Stimulated activated CD8-positive, alpha-beta memory T cell treated with anti-CD3 and anti-CD28 coated beads, Interleukin-4, amount 100 ng/mL, for 24 hours (primary cell): Measurements from ENCODE around the gene HHIP.

ENCODE experiments used
- DNase-seq: peaks from one replicate; pipeline ENCODE4 v3.0.0-alpha.2; 2020; ENCODE audit warnings: low read depth

Gene HHIP, protein sequence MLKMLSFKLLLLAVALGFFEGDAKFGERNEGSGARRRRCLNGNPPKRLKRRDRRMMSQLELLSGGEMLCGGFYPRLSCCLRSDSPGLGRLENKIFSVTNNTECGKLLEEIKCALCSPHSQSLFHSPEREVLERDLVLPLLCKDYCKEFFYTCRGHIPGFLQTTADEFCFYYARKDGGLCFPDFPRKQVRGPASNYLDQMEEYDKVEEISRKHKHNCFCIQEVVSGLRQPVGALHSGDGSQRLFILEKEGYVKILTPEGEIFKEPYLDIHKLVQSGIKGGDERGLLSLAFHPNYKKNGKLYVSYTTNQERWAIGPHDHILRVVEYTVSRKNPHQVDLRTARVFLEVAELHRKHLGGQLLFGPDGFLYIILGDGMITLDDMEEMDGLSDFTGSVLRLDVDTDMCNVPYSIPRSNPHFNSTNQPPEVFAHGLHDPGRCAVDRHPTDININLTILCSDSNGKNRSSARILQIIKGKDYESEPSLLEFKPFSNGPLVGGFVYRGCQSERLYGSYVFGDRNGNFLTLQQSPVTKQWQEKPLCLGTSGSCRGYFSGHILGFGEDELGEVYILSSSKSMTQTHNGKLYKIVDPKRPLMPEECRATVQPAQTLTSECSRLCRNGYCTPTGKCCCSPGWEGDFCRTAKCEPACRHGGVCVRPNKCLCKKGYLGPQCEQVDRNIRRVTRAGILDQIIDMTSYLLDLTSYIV

DNA sequence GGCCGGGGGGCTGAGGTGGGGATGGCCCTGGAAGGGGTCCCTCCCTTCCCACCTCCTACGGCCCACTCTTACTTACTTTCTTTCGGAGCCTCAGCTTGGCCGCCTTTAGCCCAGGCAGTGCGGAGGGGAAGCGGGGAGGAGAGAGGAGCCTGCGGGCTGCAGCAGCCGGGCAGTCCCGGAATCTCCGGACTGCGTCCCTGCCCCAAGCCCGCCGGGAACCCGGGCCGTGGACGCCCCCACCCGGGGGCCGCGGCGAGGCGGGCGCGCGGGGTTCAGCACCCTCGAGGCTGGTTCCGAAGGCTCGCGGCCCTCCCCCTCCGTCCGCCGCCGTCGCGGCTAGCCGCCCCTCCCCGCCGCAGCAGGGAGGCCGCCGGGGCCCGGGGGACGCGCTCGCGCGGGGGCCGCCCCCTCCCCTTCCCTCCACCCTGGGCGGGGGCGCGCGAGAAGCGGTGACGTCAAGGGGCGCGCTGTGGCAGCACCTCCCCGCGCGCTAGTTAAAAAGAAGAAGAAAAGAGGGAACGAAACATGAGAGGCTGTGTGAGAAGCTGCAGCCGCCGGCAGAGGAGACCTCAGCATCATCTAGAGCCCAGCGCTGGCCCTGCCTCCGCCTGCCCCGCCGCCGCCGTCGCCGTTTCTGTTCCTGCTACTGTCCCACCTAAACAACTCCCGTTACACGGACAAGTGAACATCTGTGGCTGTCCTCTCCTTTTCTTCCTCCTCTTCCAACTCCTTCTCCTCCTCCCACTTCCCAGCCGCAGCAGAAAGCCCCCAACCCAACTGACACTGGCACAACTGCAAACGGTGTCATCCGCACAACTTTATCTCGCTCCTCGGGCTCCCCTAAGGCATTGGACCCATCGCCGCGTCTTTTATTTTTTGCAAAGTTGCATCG, at the start of gene HHIP:
HHIP (plus strand) TSS at position 526 of the 892 bp plus-strand sequence. CDS start 520 bp downstream, outside the sequence.
- DNase-seq, result no peak

DNA sequence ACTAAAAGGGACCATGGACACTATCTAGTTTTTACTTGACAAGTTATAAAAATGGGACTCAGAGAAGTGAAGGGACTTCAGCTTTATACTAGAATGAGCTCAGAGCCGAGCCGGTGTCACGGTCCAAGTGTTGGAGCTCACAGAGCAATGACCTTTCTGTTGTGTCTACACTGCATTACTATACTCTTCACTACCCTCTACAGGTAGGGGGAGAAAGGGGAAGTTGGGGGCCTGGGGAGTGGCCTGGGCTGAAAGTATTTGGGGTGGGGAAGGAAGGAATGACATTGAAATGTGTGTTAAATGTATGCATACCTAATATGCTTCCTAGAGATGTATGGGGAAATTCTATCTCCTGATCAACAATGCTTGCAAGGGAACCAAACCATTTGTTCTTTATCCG, 48.8 kb upstream of the HHIP start:
- no peak for DNase-seq

DNA sequence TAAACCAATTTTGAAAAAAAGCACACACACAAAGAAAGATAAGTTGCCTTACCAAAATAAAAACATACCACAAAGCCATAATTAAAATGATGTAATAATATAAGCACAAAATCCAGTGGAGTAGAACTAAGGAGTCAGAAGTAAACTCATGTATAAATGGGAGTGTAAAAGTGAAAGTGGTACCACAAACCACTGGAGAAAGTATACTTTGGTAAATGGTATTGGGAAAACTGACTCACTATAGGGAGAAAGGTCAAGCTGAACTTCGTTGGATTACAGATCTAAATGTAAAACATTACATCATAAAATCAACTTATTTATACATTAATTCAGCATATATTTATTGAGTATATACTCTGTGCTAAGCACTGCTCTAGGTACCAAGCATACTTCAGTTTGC, 46.3 kb upstream of the HHIP start:
- DNase-seq, result no peak

DNA sequence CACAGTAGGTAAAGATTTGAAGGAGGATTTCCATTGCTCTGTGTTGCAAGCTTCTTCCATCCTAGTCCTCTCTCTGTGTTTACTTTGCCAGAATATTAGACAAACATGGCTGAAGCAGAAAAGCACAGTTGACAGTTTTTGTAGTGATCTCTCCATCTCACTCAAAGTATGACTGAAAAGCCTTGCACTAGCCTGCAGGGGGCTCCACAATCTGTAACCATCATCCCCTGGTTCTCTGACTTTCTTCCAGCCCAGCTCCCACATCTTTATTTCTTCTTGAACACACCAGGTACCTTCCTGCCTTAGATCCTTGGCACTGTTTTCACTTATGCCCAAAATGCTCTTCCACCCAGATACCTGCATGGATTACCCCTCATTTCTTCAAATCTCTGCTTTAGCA, 34.1 kb upstream of the HHIP start:
- no peak for DNase-seq

DNA sequence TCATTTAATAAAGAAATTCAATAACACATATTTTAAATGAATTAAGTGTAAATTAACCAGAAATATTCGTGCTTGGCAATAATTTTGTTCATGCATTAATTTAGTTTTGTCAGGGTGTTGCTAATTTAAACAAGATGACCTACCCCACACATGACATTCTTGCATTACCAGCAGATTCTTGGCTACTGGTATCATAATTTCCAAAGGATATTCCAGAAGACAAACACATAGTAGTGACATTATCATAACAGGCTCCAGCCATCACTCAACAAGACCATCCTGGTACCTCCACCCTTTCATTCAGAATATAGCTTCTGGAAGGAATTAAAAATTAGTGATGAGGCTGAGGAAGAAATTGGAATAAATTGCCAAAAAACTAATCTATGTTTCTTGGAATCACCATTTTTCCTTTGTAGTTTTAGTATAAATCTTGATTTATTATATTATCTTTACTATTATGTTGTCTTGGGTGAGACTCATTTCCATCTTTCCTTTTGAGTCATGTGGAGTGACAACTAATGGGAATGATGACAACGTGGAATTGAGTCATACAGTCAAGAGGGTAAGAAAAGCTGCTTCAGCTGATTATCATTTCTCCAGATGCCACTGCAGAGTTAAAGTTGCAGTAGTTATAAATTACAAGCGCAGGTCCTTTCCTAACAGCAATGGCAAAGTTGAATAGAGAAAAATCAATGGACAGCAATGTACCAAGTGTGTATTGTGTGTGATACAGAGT, 30.9 kb upstream of the HHIP start:
- DNase-seq, result no peak

DNA sequence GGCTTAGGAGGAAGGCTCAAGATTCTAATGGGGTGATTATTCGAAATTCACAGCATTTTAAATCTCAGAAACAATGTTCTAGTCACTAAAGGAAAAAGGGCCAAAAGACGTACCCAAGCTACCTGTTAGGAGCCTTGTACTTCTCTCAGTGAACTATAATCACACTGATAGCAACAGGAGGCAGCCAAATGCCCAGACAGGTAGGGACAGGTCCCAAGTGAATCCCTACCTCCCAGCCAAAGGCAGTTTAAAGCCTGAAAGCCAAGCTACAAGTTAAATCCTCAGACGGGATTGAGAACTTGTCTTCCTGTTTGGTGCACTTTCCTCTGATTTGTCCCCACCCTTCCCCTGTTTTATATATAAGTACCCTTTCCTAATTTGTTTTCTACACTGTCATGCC, 24.3 kb upstream of the HHIP start:
- DNase-seq, result no peak

DNA sequence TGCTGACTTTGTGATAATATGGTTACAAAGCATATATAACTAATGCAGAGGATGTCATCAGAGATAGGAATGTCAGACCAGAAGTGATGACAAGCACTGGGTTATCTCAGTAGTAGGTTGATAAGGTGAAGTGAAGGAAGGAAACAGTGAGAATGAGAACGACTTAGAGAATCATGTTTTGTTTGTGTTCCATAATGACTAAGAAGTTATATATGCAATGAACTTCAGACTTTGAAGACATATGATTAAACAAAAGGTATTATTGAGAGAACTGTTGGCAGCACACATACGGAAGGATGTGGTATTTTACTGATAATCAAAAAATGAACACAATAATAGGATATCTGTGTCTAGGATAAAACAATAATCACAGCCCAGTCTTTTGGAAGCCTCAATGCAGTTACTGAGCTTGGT, 18.3 kb upstream of the HHIP start:
- no peak for DNase-seq

DNA sequence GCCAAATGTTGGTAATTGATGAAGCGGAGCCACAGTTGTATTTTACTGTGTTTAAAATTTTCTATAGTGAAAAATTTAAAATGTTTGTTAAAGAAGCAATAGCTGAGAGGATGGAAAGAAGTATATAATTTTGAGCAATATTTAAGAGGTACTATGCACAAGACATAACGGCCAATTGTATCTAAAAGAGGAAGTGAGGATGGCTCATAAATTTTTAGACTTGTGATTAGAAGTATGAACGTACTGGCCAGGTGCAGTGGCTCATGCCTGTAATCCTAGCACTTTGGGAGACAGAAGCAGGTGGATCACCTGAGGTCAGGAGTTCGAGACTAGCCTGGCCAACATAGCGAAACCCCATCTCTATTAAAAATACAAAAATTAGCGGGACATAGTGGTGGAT, 12.7 kb upstream of the HHIP start:
- DNase-seq, result no peak

DNA sequence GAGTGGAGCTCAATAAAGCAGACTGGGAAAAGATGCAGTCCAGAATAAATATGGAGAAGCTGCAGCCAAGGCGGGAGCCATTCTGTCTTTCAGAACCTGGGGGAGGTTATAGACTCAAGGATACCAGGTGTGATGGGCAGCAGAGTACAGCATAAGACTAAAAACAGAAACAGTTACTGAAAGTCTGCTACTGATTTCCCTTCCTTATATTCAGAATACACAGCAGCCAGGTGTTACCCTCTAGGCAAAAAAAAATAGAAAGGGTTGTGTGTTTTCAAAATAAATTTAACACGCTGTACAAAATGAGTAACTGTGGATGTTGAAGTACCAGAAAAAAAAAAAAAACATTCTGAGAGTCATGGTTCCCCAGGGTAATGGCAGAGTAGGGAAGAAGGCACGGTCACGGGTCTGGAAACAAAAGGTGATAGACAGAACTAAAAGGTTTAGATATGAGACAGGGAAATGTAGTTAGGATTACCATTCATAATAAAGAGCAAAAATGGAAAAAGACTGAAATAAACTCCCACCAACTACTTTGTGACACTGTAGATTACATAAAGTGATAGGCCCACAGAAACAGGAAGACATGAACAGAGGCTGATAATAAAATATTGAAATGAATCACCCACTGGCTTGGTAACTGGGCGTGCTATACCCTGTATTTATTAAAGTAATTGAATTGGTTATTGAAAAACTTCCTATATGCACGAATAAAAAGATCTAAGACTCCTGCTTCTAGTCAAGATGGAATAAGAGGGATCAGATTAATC, 10.8 kb upstream of the HHIP start:
- no peak for DNase-seq

DNA sequence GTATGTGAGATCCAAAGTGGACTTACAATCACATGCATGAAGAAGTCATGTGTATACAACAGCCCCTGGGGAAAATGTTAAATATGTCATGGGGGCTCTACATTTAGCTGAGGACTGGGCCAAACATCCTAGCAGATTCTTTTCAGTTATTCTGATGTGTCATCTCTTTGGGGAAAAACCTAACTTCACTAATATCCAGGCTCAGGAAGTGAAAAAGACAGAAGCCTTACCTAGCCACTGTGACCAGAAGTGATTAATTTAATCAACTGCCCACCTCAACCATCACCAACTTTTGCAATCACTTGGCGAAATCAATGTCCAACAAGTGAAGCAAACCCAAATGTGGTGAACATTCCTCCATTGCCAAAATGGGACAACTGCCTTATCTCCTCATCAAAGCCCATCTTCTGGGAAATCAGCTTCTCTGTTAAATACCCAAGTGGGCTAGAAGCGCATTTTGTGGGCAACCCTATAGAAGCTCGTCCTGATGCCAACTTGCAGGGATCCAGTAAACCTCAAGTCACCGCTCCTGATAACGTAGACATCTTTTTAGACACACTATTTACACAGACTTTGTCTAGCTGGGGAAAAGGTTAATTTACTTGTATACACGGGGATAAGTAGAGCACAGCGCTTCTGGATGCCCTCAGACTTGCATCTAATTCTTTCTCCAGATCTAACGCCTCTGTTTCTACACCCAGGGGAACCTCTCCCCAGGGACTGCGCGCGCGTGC, 1.4 kb upstream of the HHIP start:
- no peak for DNase-seq

DNA sequence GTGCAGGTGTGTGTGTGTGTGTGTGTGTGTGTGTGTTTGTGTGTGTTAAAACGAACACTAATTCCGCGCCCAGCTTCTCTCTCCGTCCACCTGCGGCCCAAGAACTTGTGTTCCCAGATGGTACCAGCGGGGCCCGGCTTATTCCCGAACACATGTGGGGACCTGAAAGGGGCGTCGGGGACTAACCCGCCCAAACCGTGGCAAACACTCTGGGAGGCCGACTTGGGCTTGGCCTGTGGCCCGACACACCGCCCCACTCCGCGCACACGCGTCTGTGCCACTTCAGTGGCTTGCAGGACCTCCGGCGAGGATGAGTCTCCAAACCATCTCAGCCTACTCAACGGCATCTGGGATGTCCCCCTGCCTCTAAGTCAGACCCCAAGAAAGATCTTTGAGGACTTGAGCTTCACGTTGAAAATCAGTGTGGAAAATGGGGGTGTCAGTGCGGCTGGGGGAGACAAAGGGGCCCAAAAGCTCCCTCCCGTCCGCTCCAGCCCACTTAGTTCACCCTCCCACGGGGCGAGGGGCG, 790 bp upstream of the HHIP start:
- no peak for DNase-seq

DNA sequence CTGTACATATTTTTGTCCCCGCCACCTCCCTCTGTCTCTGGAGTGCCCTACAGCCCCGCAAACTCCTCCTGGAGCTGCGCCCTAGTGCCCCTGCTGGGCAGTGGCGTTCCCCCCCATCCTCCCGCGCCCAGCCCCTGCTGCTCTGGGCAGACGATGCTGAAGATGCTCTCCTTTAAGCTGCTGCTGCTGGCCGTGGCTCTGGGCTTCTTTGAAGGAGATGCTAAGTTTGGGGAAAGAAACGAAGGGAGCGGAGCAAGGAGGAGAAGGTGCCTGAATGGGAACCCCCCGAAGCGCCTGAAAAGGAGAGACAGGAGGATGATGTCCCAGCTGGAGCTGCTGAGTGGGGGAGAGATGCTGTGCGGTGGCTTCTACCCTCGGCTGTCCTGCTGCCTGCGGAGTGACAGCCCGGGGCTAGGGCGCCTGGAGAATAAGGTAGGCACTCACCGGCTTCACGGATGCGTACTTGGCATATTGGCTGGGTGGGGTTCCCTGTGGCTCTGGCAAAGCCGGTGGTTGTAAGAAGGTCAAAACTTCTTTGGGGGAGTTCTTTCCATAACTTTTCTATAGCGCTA, 653 bp downstream of the HHIP start:
- no peak for DNase-seq

DNA sequence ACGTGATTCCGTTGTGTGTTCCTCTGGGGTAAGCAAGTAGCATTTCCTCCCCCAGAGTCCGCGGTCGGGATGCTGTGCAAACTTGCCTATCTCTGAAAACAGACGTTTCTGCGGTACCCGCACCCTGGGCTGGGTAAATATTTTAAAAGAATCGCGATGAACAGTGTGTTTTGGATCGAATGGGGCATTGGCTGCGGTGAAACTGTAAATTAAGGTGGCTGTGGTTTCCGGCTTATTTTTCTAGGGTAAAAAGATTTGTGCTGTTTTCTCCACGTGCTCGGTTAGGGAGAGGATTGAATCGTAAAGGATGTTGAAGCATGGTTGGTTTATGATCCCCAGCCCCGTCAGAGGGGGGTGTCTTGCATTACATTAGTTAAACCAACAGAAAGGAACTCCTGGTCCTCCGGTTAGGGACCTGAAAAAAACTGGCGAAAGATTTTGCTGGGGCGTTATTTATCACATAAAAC, 1.2 kb downstream of the HHIP start:
- no peak for DNase-seq

DNA sequence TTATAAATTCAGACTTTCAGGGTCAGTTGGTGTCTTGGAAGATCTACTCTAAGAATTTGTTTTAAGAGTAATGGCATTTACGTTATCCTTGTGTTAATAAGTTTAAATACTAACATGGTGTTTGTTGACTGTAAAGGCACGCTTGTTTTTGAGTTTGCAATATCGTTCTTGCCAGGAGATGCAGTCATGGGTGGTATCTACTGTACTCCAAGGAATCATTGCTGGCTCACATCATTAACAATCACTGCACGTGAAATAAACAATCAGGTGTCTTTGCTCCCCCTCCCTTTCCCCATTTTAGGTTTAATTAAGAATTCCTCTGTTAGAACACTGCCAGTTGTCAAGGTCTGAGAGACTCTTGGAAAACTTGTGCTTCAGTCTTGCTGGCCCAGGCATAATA, 1.6 kb downstream of the HHIP start:
- no peak for DNase-seq

DNA sequence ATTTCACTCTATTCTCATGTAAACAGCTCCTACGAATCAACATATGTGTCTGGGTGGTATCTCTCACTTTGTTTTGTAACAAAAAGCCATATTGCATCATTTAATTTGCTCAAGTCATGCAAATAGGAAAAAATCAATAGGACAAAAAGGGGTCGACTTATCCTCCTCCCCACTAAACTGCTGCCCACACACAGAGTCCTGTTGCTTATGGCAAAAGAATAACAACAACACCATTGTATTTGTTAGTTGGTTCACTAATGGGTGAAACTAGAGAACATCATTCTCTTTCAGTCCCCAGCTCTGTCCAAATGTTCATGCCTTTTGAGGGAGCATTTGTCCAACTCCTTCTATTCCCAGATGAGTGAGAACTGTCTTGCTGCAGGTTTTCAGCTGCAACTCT, 2.1 kb downstream of the HHIP start:
- DNase-seq, result no peak

DNA sequence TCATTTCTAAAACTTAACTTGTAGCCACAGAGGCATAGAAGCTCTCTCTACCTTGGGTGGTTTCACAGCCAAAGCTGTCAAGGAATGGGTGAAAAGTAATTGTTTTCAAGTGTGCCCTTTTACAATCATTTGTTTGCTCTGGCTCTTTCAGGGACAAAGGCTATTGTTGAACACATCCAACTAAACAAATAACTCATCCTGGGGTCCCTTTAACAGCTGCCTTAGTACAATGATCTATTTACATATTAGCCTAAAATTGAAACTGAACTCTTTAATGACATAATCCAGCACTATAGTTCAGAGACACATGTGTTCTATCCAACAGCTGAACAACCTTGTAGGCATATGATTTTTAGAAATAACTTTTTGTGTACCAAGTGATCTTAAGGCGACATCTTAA, 3.7 kb downstream of the HHIP start:
- no peak for DNase-seq

DNA sequence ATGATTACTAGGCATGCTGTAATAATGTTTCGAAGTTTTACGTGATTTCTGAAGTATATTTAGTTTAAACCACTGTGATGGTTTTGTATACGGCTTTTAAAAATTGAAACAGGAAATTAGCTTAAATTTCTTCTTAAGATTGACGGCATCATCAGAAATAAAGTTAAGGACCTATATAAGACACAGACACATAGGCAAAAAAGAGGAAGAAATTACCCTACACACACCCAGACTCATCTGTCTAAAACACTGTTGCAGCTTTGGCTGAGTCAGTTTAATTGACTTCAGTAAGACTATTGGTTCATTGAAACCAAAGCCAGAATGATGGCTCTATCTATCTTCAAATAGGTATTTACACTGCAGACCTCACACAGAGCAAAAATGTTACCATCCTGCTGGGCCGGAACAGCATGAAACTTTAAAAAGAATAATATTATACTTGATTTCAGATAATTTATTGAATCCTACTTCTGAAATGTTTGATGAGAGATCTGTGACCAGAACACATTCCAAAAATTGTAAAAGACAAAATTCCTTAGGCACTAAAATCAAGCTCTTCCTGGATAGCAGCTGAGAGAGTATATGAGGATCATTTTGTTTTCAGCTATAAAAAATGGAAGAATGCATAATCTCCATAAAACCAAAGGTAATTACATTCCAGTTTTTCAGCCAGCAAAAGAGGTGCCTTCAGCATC, 4.5 kb downstream of the HHIP start:
- no peak for DNase-seq

DNA sequence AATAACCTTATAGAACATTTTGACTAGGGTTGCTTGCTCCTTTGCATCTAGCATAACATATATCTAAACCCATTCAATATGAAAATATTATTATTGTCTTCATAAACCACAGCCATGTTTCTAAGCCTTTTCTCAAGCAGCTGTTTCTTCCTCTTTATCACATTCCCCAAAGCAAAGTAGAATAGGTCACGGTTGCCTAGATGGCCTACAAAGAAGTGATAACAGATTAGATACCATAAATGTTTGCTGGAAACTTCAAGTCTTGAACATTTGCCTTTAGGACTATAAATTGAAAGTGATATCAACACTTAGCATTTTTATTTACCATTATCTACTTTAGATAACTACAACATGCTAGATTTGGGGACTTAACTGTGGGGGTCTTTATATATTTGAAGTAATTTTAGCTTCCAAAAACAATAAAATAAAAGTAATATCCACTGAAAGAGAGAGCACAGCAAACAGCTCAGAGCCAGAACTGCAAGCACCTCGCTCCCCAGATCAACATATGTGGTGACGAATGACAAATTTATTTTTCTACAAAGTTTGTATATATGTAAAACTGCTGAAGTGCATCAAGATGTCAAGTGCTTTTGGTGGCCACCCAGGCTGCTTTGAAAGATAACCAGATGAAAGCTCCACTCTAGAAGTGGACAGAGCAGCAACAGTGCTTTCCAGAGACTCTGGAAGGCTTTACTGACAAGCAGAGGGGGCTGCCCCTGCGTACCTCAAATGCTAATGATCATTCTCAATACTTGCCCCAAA, 8.0 kb downstream of the HHIP start:
- DNase-seq, result no peak
